Cardiac fibroblast (primary cell): ENCODE data around the gene MPPE1.
"Not testable (repeated sequence)": the region's sequence is repeated elsewhere in the genome, so short reads cannot be mapped to it uniquely, and the experiment has no call there.

Experiments used
- DNase-seq, 2 donors: peaks; one replicate each; pipeline versions ENCODE4 v3.0.0 to v3.0.0-alpha.2; 2010; ENCODE audit warnings: low read depth in 2 of 2
- H3K4me3 ChIP-seq, 2 donors: replicated peaks in 1 of 2; 1 replicate in 1 of 2; 2 replicates in 1 of 2; pipeline ENCODE4 v1.5.1; 2011; ENCODE audit warnings: low read depth in 2 of 2, low read length in 2 of 2, mild to moderate bottlenecking in 2 of 2, moderate library complexity in 1 of 2
- CTCF ChIP-seq: IDR thresholded peaks from one replicate; pipeline ENCODE4 v1.5.1; 2011; ENCODE audit warnings: low read depth, mild to moderate bottlenecking, low read length, inconsistent platforms

The MPPE1 gene

GRCh38 chr18:11906176-11906575 lies 1.9 kb downstream of the MPPE1 start:
- no peak overlapping the region for H3K4me3 ChIP-seq
- DNase-seq, result no peak
- no peak for TF ChIP-seq CTCF

GRCh38 chr18:11905613-11906012 lies 2.5 kb downstream of the MPPE1 start:
- DNase-seq, result no peak
- no peak overlapping the region for H3K4me3 ChIP-seq
- TF ChIP-seq CTCF, result no peak

GRCh38 chr18:11902522-11903292 lies 5.4 kb downstream of the MPPE1 start:
- no peak overlapping the region for H3K4me3 ChIP-seq
- peak in 1 of 2 donors; percentile 36 for DNase-seq
- TF ChIP-seq CTCF, result no peak

GRCh38 chr18:11901826-11902438 lies 6.2 kb downstream of the MPPE1 start:
- DNase-seq, result no peak
- H3K4me3 ChIP-seq, result no peak overlapping the region
- no peak for TF ChIP-seq CTCF

GRCh38 chr18:11899063-11899462 lies 9.1 kb downstream of the MPPE1 start:
- no peak for TF ChIP-seq CTCF
- DNase-seq, result no peak
- no peak overlapping the region for H3K4me3 ChIP-seq

GRCh38 chr18:11897781-11898180 lies 10.3 kb downstream of the MPPE1 start:
- DNase-seq, result no peak
- TF ChIP-seq CTCF, result no peak
- no peak overlapping the region for H3K4me3 ChIP-seq

GRCh38 chr18:11892438-11892837 lies 15.7 kb downstream of the MPPE1 start:
- DNase-seq, H3K4me3 ChIP-seq: not testable (repeated sequence)
